ENCODE data around the gene SFXN5. TPM values are rescaled to one million over a fixed set of nuclear protein-coding genes. Genes with fewer than 3 reads are reported as not detected.

SFXN5 gene
- total RNA-seq, 1 donor from 2014 or later: 29.8 TPM

GRCh38 chr2:73021371-73022010 is 50.0 kb downstream of the SFXN5 start:
- Mint-ChIP-seq H3K9me3 (ENCODE audit: unreplicated experiment) (no peaks in the 10 kb centered on the region), H3K27ac (ENCODE audit: unreplicated experiment) (no peak overlapping the region), H3K4me1 (ENCODE audit: unreplicated experiment) (no peaks in the 10 kb centered on the region), H3K4me3 (ENCODE audit: unreplicated experiment) (no peak overlapping the region), H3K27me3 (ENCODE audit: unreplicated experiment) (peaks cover 2% of the 10 kb centered on the region), H3K36me3 (ENCODE audit: low read depth, unreplicated experiment) (peaks cover 11% of the 10 kb centered on the region)
- no peak for TF ChIP-seq CTCF (IDR thresholded peaks at IDR 0.05; ENCODE audit: unreplicated experiment)
- no peak for DNase-seq (ENCODE audit: low spot score)

GRCh38 chr2:73020657-73021370 is 50.7 kb downstream of the SFXN5 start:
- DNase-seq (ENCODE audit: low spot score): no peak
- no peaks in the 10 kb centered on the region for H3K4me1 Mint-ChIP-seq (ENCODE audit: unreplicated experiment)
- peaks cover 11% of the 10 kb centered on the region for H3K36me3 Mint-ChIP-seq (ENCODE audit: low read depth, unreplicated experiment)
- no peaks in the 10 kb centered on the region for H3K9me3 Mint-ChIP-seq (ENCODE audit: unreplicated experiment)
- TF ChIP-seq CTCF (IDR thresholded peaks at IDR 0.05; ENCODE audit: unreplicated experiment): no peak
- peak overlapping the region; percentile 2 for H3K27ac Mint-ChIP-seq (ENCODE audit: unreplicated experiment)
- peaks cover 2% of the 10 kb centered on the region for H3K27me3 Mint-ChIP-seq (ENCODE audit: unreplicated experiment)
- no peak overlapping the region for H3K4me3 Mint-ChIP-seq (ENCODE audit: unreplicated experiment)

- Mint-ChIP-seq H3K4me3 (ENCODE audit: unreplicated experiment) (no peak overlapping the region), H3K36me3 (ENCODE audit: low read depth, unreplicated experiment) (peaks cover 8% of the 10 kb centered on the region)
These were observed 51.2 kb downstream of the SFXN5 start for GRCh38 chr2:73020306-73020656.

GRCh38 chr2:73018188-73018825 is 53.2 kb downstream of the SFXN5 start:
- Mint-ChIP-seq H3K4me1 (ENCODE audit: unreplicated experiment) (no peaks in the 10 kb centered on the region), H3K27me3 (ENCODE audit: unreplicated experiment) (peaks cover 2% of the 10 kb centered on the region), H3K4me3 (ENCODE audit: unreplicated experiment) (no peak overlapping the region), H3K36me3 (ENCODE audit: low read depth, unreplicated experiment) (peaks cover 7% of the 10 kb centered on the region), H3K27ac (ENCODE audit: unreplicated experiment) (no peak overlapping the region), H3K9me3 (ENCODE audit: unreplicated experiment) (no peaks in the 10 kb centered on the region)
- no peak for DNase-seq (ENCODE audit: low spot score)
- no peak for TF ChIP-seq CTCF (IDR thresholded peaks at IDR 0.05; ENCODE audit: unreplicated experiment)

More at GRCh38 chr2:73020306-73020656, 51.2 kb downstream of the SFXN5 start:
- no peak for TF ChIP-seq CTCF (IDR thresholded peaks at IDR 0.05; ENCODE audit: unreplicated experiment)
- Mint-ChIP-seq H3K27me3 (ENCODE audit: unreplicated experiment) (peaks cover 2% of the 10 kb centered on the region), H3K9me3 (ENCODE audit: unreplicated experiment) (no peaks in the 10 kb centered on the region), H3K4me1 (ENCODE audit: unreplicated experiment) (no peaks in the 10 kb centered on the region), H3K27ac (ENCODE audit: unreplicated experiment) (peak overlapping the region; percentile 2)
- no peak for DNase-seq (ENCODE audit: low spot score)

GRCh38 chr2:73013936-73014335 is 57.6 kb downstream of the SFXN5 start:
- TF ChIP-seq CTCF (IDR thresholded peaks at IDR 0.05; ENCODE audit: unreplicated experiment): no peak
- DNase-seq (ENCODE audit: low spot score): no peak
- Mint-ChIP-seq H3K36me3 (ENCODE audit: low read depth, unreplicated experiment) (peaks cover 5% of the 10 kb centered on the region), H3K27ac (ENCODE audit: unreplicated experiment) (no peak overlapping the region), H3K4me3 (ENCODE audit: unreplicated experiment) (no peak overlapping the region), H3K9me3 (ENCODE audit: unreplicated experiment) (no peaks in the 10 kb centered on the region), H3K27me3 (ENCODE audit: unreplicated experiment) (peaks cover 1% of the 10 kb centered on the region), H3K4me1 (ENCODE audit: unreplicated experiment) (no peaks in the 10 kb centered on the region)
